OCI-LY1 (cell line): ENCODE results near the gene PCLO.

Source experiments
- H2AFZ ChIP-seq: fragments of 200-600 bp; sonication (generic), shearing (Covaris generic); 2 replicates; pipeline ENCODE4 v1.6.0; 2014; ENCODE audit warnings: antibody characterized with exemption, mild to moderate bottlenecking, low read length
- H3F3A ChIP-seq: fragments of 200-600 bp; sonication (generic), shearing (Covaris generic); 2 replicates; pipeline ENCODE4 v1.6.0; 2014; ENCODE audit warnings: mild to moderate bottlenecking, antibody characterized with exemption, low read length, moderate library complexity; ENCODE audit not compliant: insufficient read depth
- H3K27ac ChIP-seq: fragments of 200-600 bp; sonication (generic); 2 replicates; pipeline ENCODE4 v1.5.1; 2014; ENCODE audit warnings: low read length, mixed run types, mild to moderate bottlenecking, low read depth; ENCODE audit not compliant: poor library complexity, severe bottlenecking
- H3K27me3 ChIP-seq: fragments of 200-600 bp; sonication (generic); 2 replicates; pipeline ENCODE4 v1.6.0; 2014; ENCODE audit warnings: antibody characterized with exemption, mild to moderate bottlenecking, low read length, moderate library complexity; ENCODE audit not compliant: insufficient read depth
- H3K36me3 ChIP-seq: fragments of 200-600 bp; sonication (generic); 2 replicates; pipeline ENCODE4 v1.6.1; 2014; ENCODE audit warnings: mild to moderate bottlenecking, antibody characterized with exemption, low read length, moderate library complexity, mixed read lengths; ENCODE audit not compliant: insufficient read depth
- H3K4me1 ChIP-seq: fragments of 200-600 bp; sonication (generic); 2 replicates; pipeline ENCODE4 v1.5.1; 2014; ENCODE audit warnings: mild to moderate bottlenecking, low read length, moderate library complexity; ENCODE audit not compliant: insufficient read depth, severe bottlenecking
- H3K4me2 ChIP-seq: fragments of 200-600 bp; sonication (generic), shearing (Covaris generic); 2 replicates; pipeline ENCODE4 v1.6.1; 2014; ENCODE audit warnings: low read length
- H3K4me3 ChIP-seq: fragments of 200-600 bp; sonication (generic); 2 replicates; pipeline ENCODE4 v1.5.1; 2014; ENCODE audit warnings: low read length, low read depth, mild to moderate bottlenecking, mixed read lengths; ENCODE audit not compliant: poor library complexity, severe bottlenecking
- H3K79me2 ChIP-seq: fragments of 200-600 bp; shearing (Covaris generic); 2 replicates; pipeline ENCODE4 v1.6.1; 2016; ENCODE audit warnings: mixed run types, low read length, mixed read lengths; ENCODE audit not compliant: insufficient read depth
- H3K9ac ChIP-seq: fragments of 200-600 bp; sonication (generic), shearing (Covaris generic); 2 replicates; pipeline ENCODE4 v1.6.1; 2014; ENCODE audit warnings: mild to moderate bottlenecking, low read length, mixed read lengths
- H3K9me2 ChIP-seq: fragments of 200-600 bp; sonication (generic), shearing (Covaris generic); 2 replicates; pipeline ENCODE4 v1.6.1; 2014; ENCODE audit warnings: low read depth, mild to moderate bottlenecking, low read length, mixed read lengths
- H3K9me3 ChIP-seq: fragments of 200-600 bp; shearing (Covaris generic); 2 replicates; pipeline ENCODE4 v1.6.1; 2014; ENCODE audit warnings: low read length, mixed read lengths
- H4K20me1 ChIP-seq: fragments of 200-600 bp; sonication (generic), shearing (Covaris generic); 2 replicates; pipeline ENCODE4 v1.6.0; 2016; ENCODE audit warnings: mild to moderate bottlenecking, low read length; ENCODE audit not compliant: insufficient read depth
- EZH2 ChIP-seq: fragments of 200-600 bp; sonication (generic), shearing (Covaris generic); IDR thresholded peaks from 2 replicates; pipeline ENCODE4 v1.8.0; 2017; ENCODE audit warnings: borderline replicate concordance, mixed run types, mild to moderate bottlenecking, antibody characterized with exemption, low read length, moderate library complexity, mixed read lengths
- TF ChIP-seq, protein P1 (sequence below): fragments of 200-600 bp; sonication (generic), shearing (Covaris generic); IDR thresholded peaks from 2 replicates; pipeline ENCODE4 v1.5.1; 2017; ENCODE audit warnings: mild to moderate bottlenecking, antibody characterized with exemption, low read length, moderate library complexity, mixed read lengths

PCLO gene

DNA sequence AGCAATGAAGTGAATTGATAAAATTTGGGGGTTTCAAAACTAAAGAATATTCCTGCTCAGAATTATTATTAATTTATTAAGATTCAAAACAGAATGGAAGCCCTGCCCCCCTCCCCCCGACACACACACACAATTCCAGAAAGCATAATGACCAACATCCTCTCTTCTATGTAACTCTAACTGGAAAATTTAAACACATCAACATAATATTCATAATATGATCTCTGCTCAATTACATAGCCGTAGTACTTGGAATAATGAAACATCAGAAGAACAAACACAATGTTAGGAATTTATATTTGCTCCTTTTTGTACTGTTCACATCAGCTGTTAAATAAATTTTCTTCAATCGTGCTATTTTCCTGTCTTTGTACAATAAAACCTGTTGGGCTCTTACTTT is 20.8 kb downstream of the PCLO start:
- Histone ChIP-seq H3F3A (no peaks in the 10 kb centered on the region), H3K9ac (no peak overlapping the region), H3K4me1 (no peaks in the 10 kb centered on the region), H3K9me2 (no peaks in the 10 kb centered on the region), H3K4me2 (no peak overlapping the region), H3K27ac (no peak overlapping the region), H3K36me3 (no peaks in the 10 kb centered on the region), H3K4me3 (no peak overlapping the region), H2AFZ (no peak overlapping the region), H3K27me3 (no peaks in the 10 kb centered on the region), H3K9me3 (no peaks in the 10 kb centered on the region), H3K79me2 (no peaks in the 10 kb centered on the region), H4K20me1 (no peaks in the 10 kb centered on the region)
- TF ChIP-seq EZH2, result no peak
- TF ChIP-seq, protein P1, sequence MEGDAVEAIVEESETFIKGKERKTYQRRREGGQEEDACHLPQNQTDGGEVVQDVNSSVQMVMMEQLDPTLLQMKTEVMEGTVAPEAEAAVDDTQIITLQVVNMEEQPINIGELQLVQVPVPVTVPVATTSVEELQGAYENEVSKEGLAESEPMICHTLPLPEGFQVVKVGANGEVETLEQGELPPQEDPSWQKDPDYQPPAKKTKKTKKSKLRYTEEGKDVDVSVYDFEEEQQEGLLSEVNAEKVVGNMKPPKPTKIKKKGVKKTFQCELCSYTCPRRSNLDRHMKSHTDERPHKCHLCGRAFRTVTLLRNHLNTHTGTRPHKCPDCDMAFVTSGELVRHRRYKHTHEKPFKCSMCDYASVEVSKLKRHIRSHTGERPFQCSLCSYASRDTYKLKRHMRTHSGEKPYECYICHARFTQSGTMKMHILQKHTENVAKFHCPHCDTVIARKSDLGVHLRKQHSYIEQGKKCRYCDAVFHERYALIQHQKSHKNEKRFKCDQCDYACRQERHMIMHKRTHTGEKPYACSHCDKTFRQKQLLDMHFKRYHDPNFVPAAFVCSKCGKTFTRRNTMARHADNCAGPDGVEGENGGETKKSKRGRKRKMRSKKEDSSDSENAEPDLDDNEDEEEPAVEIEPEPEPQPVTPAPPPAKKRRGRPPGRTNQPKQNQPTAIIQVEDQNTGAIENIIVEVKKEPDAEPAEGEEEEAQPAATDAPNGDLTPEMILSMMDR, result no peak

- TF ChIP-seq, protein P1, result no peak
- no peak for TF ChIP-seq EZH2
- no peak overlapping the region for H3K4me3 ChIP-seq
- H3F3A ChIP-seq, result no peaks in the 10 kb centered on the region
- H3K36me3 ChIP-seq, result no peaks in the 10 kb centered on the region
- no peak overlapping the region for H2AFZ ChIP-seq
- no peaks in the 10 kb centered on the region for H3K79me2 ChIP-seq
- no peaks in the 10 kb centered on the region for H4K20me1 ChIP-seq
- H3K9ac ChIP-seq, result no peak overlapping the region
- H3K27me3 ChIP-seq, result no peaks in the 10 kb centered on the region
- no peaks in the 10 kb centered on the region for H3K9me3 ChIP-seq
- peaks cover 3% of the 10 kb centered on the region for H3K9me2 ChIP-seq
- H3K4me1 ChIP-seq, result no peaks in the 10 kb centered on the region
- no peak overlapping the region for H3K4me2 ChIP-seq
- H3K27ac ChIP-seq, result no peak overlapping the region
These were observed 31.8 kb downstream of the PCLO start for GRCh38 chr7:83130623-83131545.

DNA sequence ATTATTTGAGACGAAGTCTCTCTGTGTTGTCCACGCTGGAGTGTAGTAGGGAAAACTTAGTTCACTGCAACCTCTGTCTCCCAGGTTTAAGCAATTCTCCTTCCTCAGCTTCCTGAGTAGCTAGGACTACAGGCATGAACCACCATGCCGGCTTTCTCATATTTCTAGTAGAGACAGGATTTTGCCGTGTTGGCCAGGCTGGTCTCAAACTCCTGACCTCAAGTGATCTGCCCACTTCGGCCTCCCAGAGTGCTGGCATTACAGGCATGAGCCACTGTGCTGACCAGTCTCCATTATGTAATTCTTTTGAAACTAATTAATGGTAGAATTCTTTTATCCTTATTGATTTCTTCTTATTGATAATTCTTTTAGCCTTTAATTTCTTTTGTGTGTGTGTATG is 32.5 kb downstream of the PCLO start:
- H3K9me3 ChIP-seq, result no peaks in the 10 kb centered on the region
- H3K27ac ChIP-seq, result no peak overlapping the region
- H3K9me2 ChIP-seq, result peaks cover 3% of the 10 kb centered on the region
- no peaks in the 10 kb centered on the region for H4K20me1 ChIP-seq
- no peaks in the 10 kb centered on the region for H3K79me2 ChIP-seq
- no peak overlapping the region for H3K4me3 ChIP-seq
- no peaks in the 10 kb centered on the region for H3K4me1 ChIP-seq
- no peak for TF ChIP-seq EZH2
- TF ChIP-seq, protein P1, result no peak
- no peak overlapping the region for H3K4me2 ChIP-seq
- H3K9ac ChIP-seq, result no peak overlapping the region
- H2AFZ ChIP-seq, result no peak overlapping the region
- H3K27me3 ChIP-seq, result no peaks in the 10 kb centered on the region
- H3F3A ChIP-seq, result no peaks in the 10 kb centered on the region
- no peaks in the 10 kb centered on the region for H3K36me3 ChIP-seq
